GM12872 (cell line): ENCODE data around the gene OR51I2.

ENCODE experiments used
- CTCF ChIP-seq: IDR thresholded peaks from 3 replicates; pipeline ENCODE4 v1.5.1; 2011; ENCODE audit warnings: low read depth, mild to moderate bottlenecking, low read length, moderate library complexity; ENCODE audit not compliant: insufficient read depth

The OR51I2 gene

GRCh38 chr11:5488385-5488784 lies 39.3 kb downstream of the OR51I2 start, which contains the start of gene OR52D1:
OR52D1 (plus strand) TSS chr11:5488685; CDS start chr11:5488707, 22 bp downstream.
- TF ChIP-seq CTCF: no peak

- TF ChIP-seq CTCF: no peak
These were observed 39.8 kb downstream of the OR51I2 start for GRCh38 chr11:5488798-5489399.

- no peak for TF ChIP-seq CTCF
These were observed 40.6 kb downstream of the OR51I2 start for GRCh38 chr11:5489576-5490357.

GRCh38 chr11:5499671-5500070 lies 50.5 kb downstream of the OR51I2 start:
- no peak for TF ChIP-seq CTCF

GRCh38 chr11:5500393-5500801 lies 51.3 kb downstream of the OR51I2 start:
- no peak for TF ChIP-seq CTCF

- no peak for TF ChIP-seq CTCF
These were observed 55.3 kb downstream of the OR51I2 start for GRCh38 chr11:5504403-5504921.

- no peak for TF ChIP-seq CTCF
These were observed 56.4 kb downstream of the OR51I2 start for GRCh38 chr11:5505363-5506048.
